GM12865 (cell line): Measurements from ENCODE around the gene ADGRG2.

Source experiments
- DNase-seq: peaks from one replicate; pipeline ENCODE4 v3.0.0; 2010; ENCODE audit warnings: low read depth
- H3K4me3 ChIP-seq: 2 replicates; pipeline ENCODE4 v1.5.1; 2011; ENCODE audit warnings: mild to moderate bottlenecking, low read depth, low read length, control low read depth
- TF ChIP-seq, protein P1 (sequence below): IDR thresholded peaks from 2 replicates; pipeline ENCODE4 v1.5.1; 2011; ENCODE audit warnings: low read length, control low read depth, low read depth, inconsistent platforms; ENCODE audit not compliant: insufficient read depth; ENCODE audit errors: missing control alignments

The ADGRG2 gene

DNA sequence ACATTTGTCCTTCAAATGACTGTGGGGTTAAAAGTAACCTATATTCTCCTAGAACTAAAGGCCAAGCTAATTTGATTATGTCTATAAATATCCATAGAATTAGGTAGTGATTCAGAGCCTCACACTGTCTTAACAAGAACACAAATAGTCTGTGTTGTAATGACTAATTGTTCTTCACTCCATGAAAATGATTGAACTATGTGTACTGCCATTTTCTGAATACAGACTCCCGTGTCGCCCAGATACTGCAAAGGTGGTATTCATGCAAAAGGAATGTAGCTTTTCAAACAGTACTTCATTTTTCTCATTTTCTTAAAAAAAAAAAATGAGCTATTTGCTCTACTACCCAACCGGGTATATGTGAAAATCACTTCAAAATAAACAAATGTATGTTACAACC, 127.0 kb downstream of the ADGRG2 start:
- H3K4me3 ChIP-seq: no peak overlapping the region
- TF ChIP-seq, protein P1, sequence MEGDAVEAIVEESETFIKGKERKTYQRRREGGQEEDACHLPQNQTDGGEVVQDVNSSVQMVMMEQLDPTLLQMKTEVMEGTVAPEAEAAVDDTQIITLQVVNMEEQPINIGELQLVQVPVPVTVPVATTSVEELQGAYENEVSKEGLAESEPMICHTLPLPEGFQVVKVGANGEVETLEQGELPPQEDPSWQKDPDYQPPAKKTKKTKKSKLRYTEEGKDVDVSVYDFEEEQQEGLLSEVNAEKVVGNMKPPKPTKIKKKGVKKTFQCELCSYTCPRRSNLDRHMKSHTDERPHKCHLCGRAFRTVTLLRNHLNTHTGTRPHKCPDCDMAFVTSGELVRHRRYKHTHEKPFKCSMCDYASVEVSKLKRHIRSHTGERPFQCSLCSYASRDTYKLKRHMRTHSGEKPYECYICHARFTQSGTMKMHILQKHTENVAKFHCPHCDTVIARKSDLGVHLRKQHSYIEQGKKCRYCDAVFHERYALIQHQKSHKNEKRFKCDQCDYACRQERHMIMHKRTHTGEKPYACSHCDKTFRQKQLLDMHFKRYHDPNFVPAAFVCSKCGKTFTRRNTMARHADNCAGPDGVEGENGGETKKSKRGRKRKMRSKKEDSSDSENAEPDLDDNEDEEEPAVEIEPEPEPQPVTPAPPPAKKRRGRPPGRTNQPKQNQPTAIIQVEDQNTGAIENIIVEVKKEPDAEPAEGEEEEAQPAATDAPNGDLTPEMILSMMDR: no peak
- no peak for DNase-seq

DNA sequence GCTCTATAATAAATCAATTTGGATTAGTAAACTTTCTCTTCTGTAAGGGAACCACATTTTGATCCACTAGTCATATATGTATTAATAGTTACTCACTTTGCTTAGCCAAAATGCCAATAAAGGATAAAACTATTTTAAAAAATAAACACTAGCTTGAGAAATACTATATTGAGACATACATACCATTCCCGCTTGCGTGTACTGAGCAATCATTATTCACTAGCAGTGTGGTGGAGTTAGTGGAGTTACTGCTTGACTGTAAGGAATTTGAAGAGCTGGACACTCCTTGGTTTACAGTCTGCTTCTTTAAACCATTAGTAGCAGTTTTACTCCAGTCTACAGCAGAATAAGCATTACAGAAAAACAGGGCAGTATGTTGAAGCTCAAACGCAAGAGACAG, 127.6 kb downstream of the ADGRG2 start:
- TF ChIP-seq, protein P1: no peak
- DNase-seq: no peak
- no peak overlapping the region for H3K4me3 ChIP-seq

- H3K4me3 ChIP-seq: no peak overlapping the region
- no peak for DNase-seq
- TF ChIP-seq, protein P1: no peak
Measured at GRCh38 chrX:18992829-18993228, 129.4 kb downstream of the ADGRG2 start.

DNA sequence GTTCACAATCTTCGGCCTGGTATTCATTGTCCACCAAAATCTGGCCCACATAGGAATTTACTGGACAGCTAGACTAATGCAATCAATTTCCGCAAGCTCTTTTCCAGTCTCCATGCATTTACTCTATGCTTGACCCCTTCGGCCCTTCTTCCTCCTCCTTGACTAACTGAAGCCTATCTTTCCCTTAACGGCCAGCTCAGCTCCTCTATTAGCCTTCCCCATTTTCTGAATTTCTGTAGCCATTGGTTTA, 137.2 kb downstream of the ADGRG2 start:
- H3K4me3 ChIP-seq: peak overlapping the region; percentile 70
- TF ChIP-seq, protein P1: no peak
- no peak for DNase-seq

- DNase-seq: peak; percentile 90
- TF ChIP-seq, protein P1: peak; percentile 18
Measured at GRCh38 chrX:18984381-18985185, 137.7 kb downstream of the ADGRG2 start.

GRCh38 chrX:18983666-18984380, 138.4 kb downstream of the ADGRG2 start, which contains the start of gene PHKA2:
Gene PHKA2 (minus strand): TSS chrX:18984114. CDS start chrX:18983932, 182 bp downstream.
- DNase-seq: no peak
- peak within 1 kb of the TSS; percentile 70 for H3K4me3 ChIP-seq
- TF ChIP-seq, protein P1: no peak

More at GRCh38 chrX:18984381-18985185, 137.7 kb downstream of the ADGRG2 start:
- H3K4me3 ChIP-seq: peak overlapping the region; percentile 70
